Activated CD4-positive, alpha-beta T cell treated with anti-CD3 and anti-CD28 coated beads, Interleukin-2, amount 50 U/mL, for 24 hours (primary cell): ENCODE measurements around the gene DOK1.

Experiments
- DNase-seq, 2 donors: peaks; one replicate each; pipeline ENCODE4 v3.0.0-alpha.2; 2020; ENCODE audit warnings: low read depth in 1 of 2, low spot score in 1 of 2

Gene DOK1

DNA sequence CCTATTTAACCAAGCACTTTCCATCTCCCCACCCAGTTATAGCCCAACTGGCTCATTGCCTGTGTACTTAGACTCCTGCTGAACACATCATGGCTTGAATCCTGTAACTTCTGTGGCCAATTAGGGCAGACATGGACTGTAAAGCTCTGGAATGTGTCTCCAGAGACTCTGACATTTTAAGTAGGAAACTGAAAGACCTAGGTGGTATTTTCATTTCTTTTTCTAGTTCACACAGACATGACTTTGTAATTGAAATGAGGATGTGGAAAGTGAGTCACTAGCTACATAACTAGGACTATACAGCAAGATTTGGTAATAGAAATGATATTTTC is 12.2 kb downstream of the DOK1 start:
- DNase-seq = no peak

DNA sequence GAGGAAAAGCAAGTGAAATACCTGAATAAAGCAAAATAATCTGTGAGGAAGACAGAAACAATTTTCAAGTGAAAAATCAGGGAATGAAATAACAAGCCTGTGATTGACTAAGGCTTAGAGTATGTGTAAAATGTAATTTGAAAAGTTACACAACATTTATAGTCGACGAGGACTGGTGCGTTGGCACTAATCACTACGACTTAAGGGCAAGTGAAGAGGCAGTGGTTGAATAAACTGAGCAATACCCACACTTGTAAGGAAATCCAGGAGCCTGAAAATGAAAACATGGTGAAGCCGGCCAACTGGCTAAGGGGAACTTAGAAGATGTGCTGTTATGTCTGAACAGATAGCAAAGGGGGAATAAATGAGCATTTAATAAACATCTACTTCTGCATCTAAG is 13.4 kb downstream of the DOK1 start:
- DNase-seq = no peak

DNA sequence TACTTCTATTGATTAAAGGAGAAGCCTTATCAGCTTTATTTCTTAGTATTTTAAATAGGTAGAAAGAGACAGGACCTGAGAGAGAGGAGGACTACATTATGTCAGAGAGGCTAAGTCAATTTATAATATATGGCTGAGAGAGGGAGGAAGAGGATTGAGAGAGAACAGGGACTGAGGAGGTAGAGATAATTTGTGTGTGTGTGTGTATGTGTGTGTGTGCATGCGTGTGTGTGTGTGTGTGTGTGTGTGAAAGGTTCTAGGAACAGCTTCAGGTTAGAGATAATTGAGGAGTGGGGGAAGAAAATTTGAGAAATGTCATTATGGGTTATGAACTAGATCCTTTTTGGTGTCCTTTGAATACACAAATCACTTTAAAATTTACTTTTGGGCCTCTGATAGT is 15.2 kb downstream of the DOK1 start:
- no peak for DNase-seq

DNA sequence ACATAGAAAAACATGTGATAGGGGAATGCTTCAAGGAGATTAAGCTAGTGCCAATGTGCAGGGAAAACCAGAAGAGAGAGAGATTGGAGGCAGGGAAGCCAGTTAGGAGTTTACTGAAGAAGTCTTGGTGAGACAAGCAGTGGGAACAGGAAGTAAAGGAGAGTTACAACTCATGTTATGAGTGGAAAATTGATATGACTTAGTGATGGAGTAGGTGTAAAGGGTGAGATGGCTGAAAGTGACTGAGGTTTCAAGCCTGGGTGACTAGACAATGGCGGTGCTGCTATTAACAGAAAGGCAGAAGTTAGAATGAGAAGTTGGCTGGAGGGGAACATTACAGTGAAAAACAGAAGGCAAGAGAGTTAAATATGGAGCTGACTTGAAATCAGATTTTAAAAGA is 16.5 kb downstream of the DOK1 start:
- DNase-seq = no peak

DNA sequence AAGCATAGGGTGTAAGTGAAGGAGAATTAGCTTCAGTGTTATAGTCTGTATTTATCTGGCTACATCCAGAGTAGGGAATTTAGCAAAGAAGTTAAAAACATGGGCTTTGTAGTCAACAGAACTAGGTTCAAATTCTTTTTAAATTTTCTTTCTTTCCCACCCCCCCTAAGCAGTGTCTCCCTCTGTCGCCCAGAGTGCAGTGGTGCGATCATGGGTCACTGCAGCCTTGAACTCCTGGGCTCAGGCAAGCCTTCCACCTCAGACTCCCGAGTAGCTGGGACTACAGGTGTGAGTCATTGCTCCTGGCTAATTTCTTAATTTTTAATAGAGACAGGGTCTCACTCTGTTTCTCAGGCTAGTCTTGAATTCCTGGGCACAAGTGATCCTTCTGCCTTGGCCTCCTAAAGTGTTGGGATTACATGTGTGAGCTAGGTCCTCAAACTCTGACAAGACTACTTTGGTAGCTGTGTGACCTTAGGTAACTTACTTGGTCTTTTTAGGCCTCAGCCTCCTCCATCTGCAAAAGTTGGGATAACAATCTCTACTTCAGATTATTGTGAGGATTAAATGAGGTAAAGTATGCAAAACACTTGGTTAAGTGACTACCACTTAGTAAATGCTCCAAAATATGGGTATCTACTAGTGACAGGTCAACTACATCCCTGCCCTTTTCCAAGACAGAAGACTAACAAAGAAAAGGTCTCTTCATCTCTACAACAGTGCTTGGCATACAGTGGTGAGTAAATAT is 17.8 kb downstream of the DOK1 start:
- no peak for DNase-seq

DNA sequence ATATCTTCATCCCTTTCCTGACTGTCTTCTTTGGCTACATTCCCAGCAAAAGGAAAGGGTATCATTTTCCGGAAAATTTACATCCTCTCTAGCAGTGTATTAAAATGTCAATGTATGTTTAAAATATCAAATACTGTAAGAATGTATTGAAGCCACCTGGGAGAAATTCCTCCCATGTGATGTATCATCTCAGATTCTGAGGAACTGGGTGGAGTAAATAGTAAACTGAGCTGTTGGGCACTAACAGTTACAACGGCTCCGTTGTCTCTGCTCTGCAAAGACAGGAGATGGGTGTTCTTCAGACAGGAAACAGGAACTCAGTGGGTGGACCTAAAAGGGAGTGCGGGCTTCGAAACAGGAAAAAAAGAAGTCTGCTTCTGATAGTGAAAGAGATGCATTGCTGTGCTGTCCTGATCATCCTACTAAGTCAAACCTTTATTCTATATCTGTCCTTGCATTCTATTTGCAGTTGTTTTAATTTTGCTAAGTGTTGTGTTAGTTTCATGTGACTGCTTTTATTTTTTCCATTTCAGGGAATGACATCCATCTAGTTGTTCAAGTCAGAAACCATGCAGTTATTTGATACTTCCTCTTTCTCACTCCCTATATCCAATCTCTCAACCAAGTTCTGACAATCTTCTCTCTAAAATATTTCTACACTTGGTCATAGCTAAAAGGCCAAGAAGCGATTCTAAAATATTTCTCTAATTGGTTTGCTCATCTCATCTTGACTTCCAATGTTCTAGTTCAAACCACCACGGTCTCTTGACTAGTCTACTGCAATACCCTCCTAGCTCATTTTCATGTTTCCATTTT is 19.4 kb downstream of the DOK1 start:
- peak in 1 of 2 donors; percentile 30 for DNase-seq

DNA sequence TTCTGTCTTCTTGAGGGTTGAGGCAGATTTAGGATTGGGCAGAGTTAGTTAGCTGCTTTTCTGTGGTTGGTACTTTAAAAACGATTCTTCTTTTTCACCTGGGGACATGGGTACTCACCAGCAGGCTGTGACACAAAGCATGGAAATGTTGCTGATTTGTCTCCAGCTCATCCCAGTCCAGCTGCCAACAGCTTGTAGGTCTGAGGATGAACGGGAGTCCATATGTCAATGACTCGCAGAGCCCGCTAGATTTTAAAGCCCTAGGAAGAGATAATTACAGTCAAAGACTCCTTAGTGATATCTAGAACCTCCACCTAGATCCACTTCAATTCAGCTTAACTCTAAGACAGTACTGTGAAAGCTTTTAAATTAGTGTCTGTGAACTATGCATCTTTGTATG is 20.8 kb downstream of the DOK1 start:
- no peak for DNase-seq

DNA sequence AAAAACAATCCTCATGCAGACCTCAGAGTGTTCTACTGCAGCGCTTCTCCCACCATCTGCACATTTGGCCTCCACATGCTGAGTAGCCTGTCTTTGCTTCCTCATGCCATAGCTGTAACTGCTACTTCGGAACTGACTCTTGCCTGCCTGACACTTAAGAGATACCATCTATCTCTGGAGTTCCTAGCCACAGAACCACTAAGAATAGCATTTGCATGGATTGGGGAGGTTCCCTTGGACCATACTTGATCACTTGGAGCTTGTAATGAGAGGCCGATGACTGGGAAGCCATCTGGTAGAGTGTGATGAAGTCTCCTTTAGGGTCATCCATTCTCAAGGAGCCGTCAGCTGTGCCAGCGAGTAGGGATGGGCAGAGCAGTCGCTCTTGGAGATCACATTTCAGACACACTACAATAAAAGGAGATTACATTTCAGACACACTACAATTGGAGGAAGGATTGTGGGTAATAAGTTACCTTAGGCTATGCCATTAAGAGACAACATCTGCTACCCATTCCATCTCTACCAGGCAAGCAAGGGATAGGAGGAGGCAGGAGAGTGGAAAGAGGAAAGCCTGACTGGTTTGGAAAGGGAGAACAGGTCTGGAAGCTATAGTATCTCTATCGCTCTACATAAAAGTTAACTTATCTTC is 21.8 kb downstream of the DOK1 start:
- no peak for DNase-seq

DNA sequence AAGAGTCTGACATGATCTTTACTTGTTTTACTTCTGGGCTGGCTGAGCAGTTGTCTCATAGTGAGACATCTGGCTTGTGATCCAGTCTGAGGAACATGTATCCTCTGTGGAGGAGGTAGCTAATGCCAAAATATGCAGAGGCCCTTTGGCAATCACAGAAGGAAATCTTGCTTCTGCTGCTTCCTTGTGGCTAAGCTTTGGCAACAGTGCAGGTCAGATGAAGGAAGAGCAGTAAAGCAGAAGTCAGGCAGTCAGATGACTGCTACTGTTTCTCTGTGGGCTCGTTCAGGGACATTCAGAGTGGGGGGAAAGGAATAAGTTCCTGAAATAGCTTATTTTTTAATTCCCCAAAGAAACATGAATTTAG is 22.3 kb downstream of the DOK1 start:
- no peak for DNase-seq

DNA sequence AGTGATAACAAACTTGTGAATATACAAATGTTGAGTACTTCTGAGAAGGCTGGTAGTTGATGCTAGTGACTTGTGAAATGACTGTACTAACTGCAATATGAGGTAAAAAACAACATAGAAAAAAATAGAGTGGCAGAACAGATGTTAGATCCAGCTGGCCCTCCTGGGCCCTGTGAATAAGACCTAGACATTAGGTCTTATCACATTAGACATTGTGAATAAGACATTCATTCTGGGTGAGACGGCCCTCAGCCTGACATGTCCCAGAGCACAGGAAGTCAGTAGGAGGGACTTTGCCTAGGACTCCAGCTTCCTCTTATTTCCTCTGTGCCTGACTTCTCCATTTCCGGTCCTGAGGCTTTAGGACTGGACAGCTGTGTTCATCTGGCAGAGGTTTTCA is 22.9 kb downstream of the DOK1 start:
- DNase-seq = no peak

DNA sequence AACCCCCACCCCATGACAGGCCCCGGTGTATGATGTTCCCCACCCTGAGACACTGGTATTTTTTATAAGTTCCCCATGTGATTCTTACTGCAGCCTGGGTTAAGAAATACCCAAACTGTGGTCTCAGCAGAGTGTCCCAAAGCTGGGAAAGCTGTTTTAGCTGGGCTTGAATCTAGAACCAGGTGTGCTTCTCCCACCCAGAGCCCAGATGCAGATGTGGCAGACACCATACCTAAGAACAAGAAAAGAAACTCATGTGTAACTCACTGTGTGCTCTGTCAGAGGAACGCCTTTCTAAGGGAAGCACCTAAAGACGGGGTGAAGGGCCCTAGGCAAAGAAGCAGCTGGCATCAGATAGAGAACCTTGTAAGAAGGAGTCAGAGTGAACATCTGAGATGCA is 23.9 kb downstream of the DOK1 start:
- no peak for DNase-seq

DNA sequence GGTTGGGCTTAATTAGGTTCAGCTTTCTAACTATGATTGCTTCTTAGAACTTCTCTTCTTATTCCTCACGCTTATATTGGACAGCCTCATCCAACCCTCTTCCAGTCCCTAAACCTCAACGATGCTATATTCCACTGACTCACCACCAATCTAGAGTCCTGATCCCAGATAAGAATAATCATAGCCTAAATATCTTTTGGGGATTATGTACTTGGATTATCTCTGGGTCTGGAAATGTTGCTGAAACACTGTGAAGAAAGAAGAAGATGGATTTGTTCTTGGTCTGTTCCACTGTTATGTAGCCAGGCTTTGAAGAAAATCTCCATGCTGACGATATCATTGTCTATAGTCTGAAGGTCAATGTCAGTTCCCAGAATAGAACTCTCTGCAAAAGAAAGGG is 26.9 kb downstream of the DOK1 start:
- DNase-seq = no peak

DNA sequence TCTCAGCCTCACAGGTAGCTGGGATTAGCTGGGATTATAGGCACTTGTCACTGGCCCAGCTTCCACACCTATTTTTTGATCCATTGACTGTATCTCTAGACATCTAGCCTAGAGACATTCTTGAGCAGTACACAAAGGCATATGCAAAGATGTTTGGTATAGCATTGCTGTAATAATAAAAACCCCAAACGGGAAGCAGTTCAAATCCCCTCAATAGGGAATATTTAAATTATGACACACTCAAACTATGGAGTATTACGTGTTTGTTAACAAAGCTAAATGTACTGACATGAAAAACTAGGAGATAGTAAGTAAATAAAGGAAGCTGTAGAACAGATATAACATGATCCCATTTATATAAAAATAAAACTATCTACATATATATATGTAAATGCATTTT is 27.7 kb downstream of the DOK1 start:
- DNase-seq = no peak

DNA sequence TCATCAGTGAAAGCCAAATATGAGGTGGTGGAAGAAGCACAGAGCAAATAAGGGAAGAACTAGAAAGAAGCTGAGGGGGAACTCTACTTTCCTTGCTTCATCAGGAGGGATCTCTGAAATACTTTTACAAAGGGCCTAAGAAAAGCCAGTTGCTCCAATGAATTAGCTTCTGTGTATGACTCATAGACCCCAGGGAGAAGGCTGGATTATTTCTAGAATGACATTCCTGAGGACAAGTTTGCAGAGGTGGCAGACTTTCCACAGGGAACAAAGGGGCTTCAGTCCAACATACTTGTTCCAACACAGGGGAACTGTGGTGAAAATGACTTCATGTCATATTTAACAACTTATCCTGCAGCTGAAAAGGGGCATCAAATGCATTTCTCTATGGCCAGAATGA is 29.0 kb downstream of the DOK1 start:
- no peak for DNase-seq

DNA sequence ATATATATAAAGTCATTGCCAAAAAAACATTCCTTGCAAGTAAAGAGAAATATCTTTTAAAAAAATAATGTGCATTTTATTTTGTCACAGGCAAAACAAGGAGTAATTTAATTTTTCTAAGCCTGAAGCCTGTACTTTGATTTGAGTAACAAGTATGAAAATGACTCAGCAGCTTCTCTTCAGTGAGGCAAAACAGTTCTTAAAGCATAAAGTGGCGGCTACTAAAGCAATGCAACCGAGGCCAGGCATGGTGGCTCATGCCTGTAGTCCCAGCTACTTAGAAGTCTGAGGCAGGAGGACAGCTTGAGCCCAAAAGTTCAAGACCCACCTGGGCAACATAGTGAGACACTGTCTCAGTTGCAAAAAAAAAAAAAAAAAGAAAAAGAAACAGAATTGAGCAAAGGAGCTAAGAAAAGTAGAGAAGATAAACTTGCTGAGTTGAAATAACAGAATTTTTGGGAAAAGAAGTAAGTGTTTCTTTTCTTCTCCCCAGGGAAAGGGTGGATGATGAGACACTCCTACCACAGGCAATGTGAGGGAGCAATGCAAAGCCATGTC is 29.6 kb downstream of the DOK1 start:
- no peak for DNase-seq

DNA sequence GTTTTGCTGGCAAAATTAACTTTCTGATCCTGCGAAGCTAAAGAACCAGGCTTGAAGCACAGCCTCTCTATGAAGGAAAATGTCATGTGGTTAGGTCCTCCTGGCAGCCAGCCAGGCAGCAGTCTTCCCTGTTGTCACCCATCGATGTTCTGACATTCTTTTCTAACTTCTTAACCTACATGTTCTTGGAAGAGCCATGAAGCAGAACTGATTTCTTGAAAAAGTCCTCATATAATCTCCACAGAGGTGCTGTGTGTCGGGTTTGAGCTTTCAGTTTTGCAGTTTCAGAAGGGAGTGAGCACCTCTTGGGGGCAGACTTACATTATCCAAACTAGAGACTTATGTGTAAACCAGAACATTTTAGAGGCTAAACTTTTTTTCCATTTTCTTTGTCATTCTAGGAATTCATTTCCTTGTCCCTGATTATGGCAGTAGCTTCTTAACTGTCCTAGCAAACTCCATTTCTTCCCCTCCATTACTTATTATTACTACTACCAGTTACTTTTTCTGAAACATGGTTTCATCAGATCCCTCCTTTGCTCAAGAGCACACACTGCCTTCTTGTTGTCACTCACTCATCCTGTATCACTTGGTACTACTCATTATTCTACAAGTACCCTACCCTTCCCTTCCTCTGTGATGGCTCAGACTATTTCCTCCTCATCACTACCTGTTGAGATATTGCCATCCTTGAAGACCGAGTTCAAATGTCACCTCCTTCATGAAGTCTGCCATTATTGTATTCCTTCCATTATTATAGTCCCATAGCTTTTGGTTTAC is 31.1 kb downstream of the DOK1 start:
- no peak for DNase-seq

DNA sequence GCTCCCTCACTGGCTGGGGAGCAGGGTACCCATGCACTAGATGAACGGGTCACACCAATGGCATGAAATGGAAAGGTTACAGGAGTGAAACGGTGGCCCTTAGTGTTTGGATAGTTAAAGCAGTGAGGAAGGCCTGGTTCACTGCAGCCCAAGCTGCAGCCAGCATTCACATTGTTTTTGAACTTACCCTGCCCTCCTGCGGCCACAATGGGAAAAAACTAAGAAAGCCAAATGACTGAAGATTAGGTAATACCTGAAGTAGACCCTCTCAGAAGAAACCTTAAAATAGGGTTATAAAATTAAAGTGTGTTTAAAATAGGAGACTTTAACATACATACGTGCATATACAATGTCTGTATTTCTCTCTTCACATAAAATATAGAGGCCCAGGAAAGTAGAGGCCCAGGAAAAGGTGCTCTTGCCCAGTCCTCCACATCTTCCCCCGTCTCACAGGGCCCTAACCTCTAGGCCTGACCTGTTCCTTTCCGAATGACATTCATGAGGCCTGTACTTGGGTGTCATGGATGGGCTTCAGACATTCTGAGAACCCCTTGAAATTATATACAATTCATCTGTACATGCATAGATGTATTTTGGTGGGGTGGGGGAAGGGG is 33.3 kb downstream of the DOK1 start:
- peak; percentile 22 to 43 for DNase-seq

DNA sequence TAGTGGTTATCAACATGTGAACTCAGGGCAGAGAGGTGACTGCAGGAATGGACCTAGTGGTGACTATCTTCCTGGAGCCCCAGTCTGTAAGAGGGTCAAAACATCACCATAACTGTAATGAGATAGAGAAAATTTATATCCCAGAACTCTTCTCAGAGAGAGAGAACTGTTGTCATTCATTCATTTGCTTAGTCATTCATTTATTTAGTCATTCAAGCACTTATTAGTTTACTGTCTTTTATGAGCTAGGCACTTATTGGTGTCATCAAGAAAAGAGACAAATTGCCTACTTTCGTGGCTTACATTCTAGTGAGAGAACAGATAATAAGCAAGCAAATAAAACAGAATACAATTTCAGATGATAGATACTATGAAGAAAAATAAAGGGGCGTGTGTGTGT is 34.1 kb downstream of the DOK1 start:
- no peak for DNase-seq

DNA sequence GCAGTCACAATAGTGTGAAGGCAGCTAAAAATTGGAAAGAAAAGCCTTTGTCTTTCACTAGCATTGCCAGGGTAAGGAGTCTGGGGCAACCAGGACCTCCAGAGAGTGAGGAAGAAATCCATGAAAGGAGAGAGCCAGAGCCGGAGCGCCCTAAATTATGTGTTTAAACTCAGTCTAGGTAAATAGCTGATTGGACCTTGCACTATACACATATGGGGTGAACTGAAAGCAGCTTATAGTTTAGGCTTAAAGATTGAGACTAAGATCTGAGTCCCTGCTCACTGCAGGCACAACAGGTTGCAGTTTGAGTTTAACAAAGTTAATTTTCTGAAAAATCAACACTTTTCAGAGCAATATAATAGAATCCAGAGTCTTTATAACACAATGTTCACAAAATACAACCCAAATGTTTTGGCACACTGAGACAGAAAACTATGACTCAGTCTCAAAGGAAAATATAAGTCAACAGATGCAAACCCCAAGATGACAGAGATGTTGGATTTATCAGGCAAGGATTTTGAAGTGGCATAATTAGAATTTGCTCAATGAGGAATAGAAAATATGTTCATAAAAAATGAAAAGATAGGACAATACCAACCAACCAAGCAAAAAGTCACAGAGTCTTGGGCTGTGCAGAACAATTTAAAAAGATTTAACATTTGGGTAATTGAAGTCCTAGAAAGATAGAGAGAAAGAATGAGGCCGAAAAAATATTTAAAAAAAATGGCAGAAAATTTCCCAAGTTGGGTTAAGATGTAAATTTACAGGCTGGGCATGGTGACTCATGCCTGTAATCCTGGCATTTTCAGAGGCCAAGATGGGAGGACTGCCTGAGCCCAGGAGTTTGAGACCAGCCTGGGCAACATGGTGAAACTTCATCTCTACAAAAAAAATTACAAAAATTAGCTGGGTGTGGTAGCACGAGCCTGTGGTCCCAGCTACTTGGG is 39.6 kb downstream of the DOK1 start:
- DNase-seq = no peak

DNA sequence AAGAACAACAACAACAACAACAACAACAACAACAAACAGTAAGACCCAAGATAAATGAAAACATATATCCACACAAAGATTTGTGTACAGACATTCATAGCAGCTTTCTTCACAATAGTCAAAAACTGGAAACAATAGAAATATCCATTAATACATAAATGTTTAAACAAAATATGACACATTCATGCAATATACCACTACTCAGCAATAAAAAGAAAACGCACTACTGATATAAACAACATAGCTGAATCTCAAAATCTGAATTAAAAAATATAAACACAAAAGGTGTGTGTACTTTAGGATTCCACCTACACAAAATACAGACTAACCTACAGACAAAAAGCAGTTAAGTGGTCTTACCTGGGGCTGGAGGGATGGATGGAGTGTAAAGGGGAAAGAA is 42.1 kb downstream of the DOK1 start:
- DNase-seq = no peak
